Measurements from ENCODE around the gene PDE4D.

GRCh38 chr5:59593439-59594007 is 300.0 kb downstream of the PDE4D start:
- TF ChIP-seq CTCF (conservative IDR thresholded peaks at IDR 0.05; ENCODE audit: low read depth, low read length) (no peak), EZH2 (IDR thresholded peaks at IDR 0.05; ENCODE audit: borderline replicate concordance, low read depth, low read length, poor library complexity, severe bottlenecking) (no peak)
